ENCODE results near the gene CCDC6.
"Not testable (repeated sequence)": the region's sequence is repeated elsewhere in the genome, so short reads cannot be mapped to it uniquely, and the experiment has no call there.

DNA sequence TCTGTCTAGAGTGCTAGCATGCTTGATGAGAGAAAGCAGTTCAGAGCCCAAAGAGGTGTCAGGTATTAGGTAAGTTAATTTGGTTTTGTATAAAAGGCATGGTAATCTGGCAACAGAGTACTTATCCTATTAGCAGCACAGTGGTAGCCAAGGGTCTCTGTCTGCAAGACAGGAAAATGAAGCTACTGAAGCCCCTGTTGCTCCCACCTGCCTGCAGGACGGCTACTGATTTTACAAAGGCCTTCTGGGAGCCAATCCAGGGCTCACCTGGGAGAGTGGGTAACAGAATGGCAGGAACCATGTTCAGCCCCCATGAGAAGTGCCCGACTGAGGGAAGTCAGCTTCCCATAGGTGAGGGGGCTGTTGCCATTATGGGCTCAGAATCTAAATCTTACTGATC, 116.3 kb downstream of the CCDC6 start:
- TF ChIP-seq POLR2A, EP300 (IDR thresholded peaks at IDR 0.05): not testable (repeated sequence)
- TF ChIP-seq, protein P1, sequence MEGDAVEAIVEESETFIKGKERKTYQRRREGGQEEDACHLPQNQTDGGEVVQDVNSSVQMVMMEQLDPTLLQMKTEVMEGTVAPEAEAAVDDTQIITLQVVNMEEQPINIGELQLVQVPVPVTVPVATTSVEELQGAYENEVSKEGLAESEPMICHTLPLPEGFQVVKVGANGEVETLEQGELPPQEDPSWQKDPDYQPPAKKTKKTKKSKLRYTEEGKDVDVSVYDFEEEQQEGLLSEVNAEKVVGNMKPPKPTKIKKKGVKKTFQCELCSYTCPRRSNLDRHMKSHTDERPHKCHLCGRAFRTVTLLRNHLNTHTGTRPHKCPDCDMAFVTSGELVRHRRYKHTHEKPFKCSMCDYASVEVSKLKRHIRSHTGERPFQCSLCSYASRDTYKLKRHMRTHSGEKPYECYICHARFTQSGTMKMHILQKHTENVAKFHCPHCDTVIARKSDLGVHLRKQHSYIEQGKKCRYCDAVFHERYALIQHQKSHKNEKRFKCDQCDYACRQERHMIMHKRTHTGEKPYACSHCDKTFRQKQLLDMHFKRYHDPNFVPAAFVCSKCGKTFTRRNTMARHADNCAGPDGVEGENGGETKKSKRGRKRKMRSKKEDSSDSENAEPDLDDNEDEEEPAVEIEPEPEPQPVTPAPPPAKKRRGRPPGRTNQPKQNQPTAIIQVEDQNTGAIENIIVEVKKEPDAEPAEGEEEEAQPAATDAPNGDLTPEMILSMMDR (IDR thresholded peaks at IDR 0.05): not testable (repeated sequence)
